B cell (primary cell): ENCODE data around the gene LRRN4.

Experiments
- EZH2 ChIP-seq: IDR thresholded peaks from 2 replicates; pipeline ENCODE4 v1.6.1; 2012; ENCODE audit warnings: borderline replicate concordance, low read depth, mild to moderate bottlenecking, moderate library complexity, low read length; ENCODE audit not compliant: insufficient read depth, poor library complexity, severe bottlenecking
- TF ChIP-seq, protein P1 (sequence below): fragments of 200-600 bp; IDR thresholded peaks from one replicate; pipeline ENCODE4 v1.8.0; 2022; ENCODE audit warnings: antibody characterized with exemption, mild to moderate bottlenecking

DNA sequence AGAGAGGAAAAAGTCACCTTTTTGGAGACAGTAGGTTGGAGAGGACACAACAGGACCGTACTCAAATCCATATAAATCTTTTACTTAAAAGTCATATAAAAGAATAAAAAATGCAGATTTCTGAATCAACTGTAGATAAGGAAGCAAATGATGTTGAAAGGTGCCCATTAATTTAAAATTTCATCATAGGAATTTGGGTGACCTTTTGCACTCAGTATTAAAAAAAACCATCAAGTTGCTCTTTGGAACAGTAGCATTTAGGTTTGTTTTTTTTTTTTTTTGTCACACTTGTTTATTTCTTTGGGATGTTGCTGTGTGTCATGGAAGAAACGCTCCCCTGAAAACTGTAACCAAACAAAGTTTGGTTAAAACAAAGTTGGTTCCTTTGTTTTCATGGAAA is 20.9 kb upstream of the LRRN4 start:
- TF ChIP-seq, protein P1, sequence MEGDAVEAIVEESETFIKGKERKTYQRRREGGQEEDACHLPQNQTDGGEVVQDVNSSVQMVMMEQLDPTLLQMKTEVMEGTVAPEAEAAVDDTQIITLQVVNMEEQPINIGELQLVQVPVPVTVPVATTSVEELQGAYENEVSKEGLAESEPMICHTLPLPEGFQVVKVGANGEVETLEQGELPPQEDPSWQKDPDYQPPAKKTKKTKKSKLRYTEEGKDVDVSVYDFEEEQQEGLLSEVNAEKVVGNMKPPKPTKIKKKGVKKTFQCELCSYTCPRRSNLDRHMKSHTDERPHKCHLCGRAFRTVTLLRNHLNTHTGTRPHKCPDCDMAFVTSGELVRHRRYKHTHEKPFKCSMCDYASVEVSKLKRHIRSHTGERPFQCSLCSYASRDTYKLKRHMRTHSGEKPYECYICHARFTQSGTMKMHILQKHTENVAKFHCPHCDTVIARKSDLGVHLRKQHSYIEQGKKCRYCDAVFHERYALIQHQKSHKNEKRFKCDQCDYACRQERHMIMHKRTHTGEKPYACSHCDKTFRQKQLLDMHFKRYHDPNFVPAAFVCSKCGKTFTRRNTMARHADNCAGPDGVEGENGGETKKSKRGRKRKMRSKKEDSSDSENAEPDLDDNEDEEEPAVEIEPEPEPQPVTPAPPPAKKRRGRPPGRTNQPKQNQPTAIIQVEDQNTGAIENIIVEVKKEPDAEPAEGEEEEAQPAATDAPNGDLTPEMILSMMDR: no peak
- no peak for TF ChIP-seq EZH2
